GM18505 (cell line): ENCODE measurements around the gene ESR1.

Source experiments
- ATAC-seq: cut with Tn5 transposase; IDR thresholded peaks from one replicate; pipeline ENCODE4 v1.9.1; 2021; ENCODE audit not compliant: unreplicated experiment
- POLR2A ChIP-seq: IDR thresholded peaks from 4 replicates; pipeline ENCODE4 v1.6.1; 2011; ENCODE audit warnings: borderline replicate concordance; ENCODE audit not compliant: insufficient read depth, insufficient read length; ENCODE audit errors: extremely low read depth

ESR1 gene

GRCh38 chr6:151807513-151808370 is at the start of gene ESR1:
TSS of gene ESR1 (plus strand) at chr6:151807682. CDS start at chr6:151807913, 231 bp downstream.
- no peak for TF ChIP-seq POLR2A
- no peak for ATAC-seq

- TF ChIP-seq POLR2A: no peak
- ATAC-seq: no peak
Observed at GRCh38 chr6:151760486-151760885, 47.0 kb upstream of the ESR1 start.

DNA sequence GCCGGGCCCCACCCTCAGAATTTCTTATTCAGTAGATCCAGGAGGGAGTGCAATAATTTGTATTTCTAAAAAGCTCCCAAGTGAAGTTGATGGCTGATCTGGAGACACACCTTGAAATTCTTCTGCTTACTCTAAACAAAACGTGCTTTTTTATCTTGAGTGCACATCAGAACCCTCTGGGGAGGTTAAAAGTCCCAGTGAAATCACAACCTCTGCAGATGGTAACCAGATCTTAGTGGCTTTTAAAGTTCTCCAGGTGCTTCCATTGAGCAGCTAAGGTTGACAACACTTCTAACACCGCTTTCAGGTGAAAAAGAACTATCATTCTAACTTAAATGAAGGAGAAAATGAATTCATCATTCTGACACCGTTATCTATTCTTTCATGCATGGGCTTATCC is 45.6 kb upstream of the ESR1 start:
- ATAC-seq: no peak
- no peak for TF ChIP-seq POLR2A

GRCh38 chr6:151762817-151763216 is 44.7 kb upstream of the ESR1 start:
- ATAC-seq: no peak
- TF ChIP-seq POLR2A: no peak

DNA sequence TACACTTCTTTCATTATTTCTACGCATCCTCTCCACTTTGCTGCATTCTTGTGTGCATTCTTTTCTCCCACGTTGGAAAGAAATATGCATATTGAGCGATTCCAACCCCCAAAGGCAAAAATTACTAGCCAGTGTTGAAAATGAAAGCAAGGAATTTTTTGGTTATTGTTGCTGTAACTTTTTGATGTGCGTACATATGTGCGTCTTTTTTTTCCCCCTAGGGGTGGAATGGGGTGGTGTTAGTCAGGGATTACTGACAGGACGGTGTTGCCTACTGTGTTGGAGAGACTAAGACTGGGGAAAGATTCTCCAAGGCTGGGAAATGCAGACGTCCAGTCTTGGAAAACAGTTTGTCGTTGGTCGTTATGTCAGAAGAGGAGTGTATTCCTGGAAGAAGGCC is 44.2 kb upstream of the ESR1 start:
- ATAC-seq: no peak

DNA sequence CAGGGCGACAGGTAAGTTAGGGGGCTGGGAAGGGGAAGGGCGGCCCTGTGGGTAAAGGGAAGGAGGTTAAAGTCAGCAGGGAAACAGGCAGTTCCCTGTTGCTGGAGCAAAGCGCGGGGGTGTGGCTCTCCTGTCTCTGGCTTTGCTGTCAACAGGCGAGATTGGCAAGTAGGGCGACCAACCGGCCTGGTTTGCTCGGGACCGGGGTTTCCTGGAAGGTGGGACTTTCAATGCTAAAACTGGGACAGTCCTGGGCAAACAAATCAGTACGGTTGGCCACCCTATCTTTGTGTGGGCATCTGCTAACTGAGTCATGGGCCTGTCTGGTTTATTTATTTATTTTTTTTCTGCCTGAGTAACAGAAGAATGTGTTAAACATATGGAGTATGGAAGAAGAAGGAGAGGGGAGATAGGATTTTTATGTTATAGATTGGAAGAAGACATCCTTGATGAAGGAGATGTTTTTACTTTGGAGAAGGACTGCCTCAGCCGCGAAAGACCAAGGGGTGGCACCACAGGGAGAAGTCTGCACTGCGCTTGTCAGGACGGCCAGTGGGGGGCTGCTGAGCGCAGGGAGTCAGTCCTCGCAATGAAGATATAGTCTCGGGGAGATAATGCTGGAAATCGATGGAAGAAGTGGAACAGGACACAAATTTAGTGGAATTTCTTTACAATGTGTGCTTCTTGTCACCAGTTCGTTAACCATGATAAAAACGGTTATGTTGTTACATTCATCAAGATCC is 43.4 kb upstream of the ESR1 start:
- no peak for TF ChIP-seq POLR2A
- no peak for ATAC-seq

More for the DNA sequence above, 44.2 kb upstream of the ESR1 start:
- TF ChIP-seq POLR2A: no peak

DNA sequence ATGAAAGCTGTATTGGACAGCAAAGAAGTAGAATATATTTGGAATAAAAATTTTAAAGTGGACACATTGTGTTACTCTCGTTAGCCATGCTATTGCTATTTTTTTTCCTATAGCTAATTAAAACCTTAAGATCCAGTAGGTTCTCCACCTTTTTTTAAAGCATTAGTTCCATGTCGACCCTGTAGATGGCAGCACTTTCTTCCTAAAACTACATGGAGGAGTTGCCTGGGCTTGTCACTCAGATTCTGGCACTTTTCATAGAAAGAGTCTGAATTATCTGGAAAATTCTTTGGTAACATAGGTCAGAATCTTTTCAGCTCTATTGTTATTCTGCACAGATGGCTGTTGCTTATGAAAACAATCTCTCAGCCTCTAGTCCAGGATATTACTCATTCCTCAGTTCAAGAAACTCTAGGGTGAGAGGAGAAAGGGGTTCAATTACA is 42.0 kb upstream of the ESR1 start:
- TF ChIP-seq POLR2A: no peak
- peak; percentile 66 for ATAC-seq

GRCh38 chr6:151772446-151772845 is 35.0 kb upstream of the ESR1 start:
- TF ChIP-seq POLR2A: no peak
- ATAC-seq: no peak

DNA sequence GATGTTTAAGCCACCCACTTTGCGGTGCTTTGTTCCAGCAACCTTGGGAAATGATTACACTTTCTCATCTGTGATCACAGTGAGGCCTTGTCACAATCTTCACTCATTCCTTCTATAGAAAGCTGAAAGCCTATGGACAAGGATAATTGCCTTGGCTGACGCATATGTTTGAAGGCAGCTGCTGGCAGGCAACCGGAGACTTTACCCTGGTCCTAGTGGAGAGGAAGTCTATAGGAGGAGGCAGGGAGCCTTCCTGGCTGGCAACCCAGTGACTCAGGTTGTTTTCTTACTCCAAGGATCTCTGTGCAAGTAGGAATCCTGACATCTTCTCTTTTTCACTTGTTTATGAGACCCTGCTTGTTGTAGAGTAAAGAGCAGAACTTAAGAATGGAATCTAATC is 34.1 kb upstream of the ESR1 start:
- no peak for TF ChIP-seq POLR2A
- ATAC-seq: no peak

DNA sequence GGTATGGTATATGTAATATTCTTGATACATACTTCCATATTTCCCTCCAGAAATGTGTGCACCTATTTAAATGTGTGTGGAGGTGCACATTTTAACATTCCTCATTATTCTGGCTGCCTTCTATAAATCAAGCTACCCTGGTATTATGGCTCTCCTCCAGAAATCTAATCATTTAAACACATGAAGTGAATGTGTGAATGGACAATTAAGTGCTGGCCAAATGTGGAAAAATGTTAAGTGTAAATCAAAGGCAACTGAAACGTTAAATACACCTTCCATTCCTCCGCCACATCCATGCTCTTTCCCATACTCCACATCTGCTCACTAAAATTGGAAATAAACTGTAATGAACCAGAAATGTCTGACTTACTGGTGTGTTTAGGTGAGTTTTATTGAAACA is 24.9 kb upstream of the ESR1 start:
- no peak for ATAC-seq

GRCh38 chr6:151783692-151784091 is 23.8 kb upstream of the ESR1 start:
- TF ChIP-seq POLR2A: no peak
- ATAC-seq: no peak

More for the DNA sequence above, 24.9 kb upstream of the ESR1 start:
- TF ChIP-seq POLR2A: no peak

GRCh38 chr6:151784441-151785214 is 22.9 kb upstream of the ESR1 start:
- no peak for TF ChIP-seq POLR2A
- no peak for ATAC-seq
